Astrocyte (in vitro differentiated cells and primary cell): ENCODE measurements around the gene FAM227B.
"Not testable (repeated sequence)": the region's sequence is repeated elsewhere in the genome, so short reads cannot be mapped to it uniquely, and the experiment has no call there.

ENCODE experiments used
- EZH2 ChIP-seq: IDR thresholded peaks from 2 replicates; pipeline ENCODE4 v1.6.1; 2012; ENCODE audit warnings: mild to moderate bottlenecking, low read length, inconsistent platforms; ENCODE audit not compliant: insufficient read depth
- TF ChIP-seq, protein P1 (sequence below): IDR thresholded peaks from 2 replicates; pipeline ENCODE4 v1.5.1; 2011; ENCODE audit warnings: low read depth, mild to moderate bottlenecking, inconsistent platforms, low read length, moderate library complexity; ENCODE audit not compliant: insufficient read depth

DNA sequence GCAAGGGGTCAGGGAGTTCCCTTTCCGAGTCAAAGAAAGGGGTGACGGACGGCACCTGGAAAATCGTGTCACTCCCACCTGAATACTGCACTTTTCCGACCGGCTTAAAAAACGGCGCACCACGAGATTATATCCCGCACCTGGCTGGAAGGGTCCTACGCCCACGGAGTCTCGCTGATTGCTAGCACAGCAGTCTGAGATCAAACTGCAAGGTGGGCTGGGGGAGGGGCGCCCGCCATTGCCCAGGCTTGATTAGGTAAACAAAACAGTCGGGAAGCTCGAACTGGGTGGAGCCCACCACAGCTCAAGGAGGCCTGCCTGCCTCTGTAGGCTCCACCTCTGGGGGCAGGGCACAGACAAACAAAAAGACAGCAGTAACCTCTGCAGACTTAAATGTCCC, 266.2 kb downstream of the FAM227B start:
- TF ChIP-seq, protein P1, sequence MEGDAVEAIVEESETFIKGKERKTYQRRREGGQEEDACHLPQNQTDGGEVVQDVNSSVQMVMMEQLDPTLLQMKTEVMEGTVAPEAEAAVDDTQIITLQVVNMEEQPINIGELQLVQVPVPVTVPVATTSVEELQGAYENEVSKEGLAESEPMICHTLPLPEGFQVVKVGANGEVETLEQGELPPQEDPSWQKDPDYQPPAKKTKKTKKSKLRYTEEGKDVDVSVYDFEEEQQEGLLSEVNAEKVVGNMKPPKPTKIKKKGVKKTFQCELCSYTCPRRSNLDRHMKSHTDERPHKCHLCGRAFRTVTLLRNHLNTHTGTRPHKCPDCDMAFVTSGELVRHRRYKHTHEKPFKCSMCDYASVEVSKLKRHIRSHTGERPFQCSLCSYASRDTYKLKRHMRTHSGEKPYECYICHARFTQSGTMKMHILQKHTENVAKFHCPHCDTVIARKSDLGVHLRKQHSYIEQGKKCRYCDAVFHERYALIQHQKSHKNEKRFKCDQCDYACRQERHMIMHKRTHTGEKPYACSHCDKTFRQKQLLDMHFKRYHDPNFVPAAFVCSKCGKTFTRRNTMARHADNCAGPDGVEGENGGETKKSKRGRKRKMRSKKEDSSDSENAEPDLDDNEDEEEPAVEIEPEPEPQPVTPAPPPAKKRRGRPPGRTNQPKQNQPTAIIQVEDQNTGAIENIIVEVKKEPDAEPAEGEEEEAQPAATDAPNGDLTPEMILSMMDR = not testable (repeated sequence)
- not testable (repeated sequence) for TF ChIP-seq EZH2
